A549 (cell line): ENCODE data around the gene ATP2C2.

ENCODE experiments used
- CTCF ChIP-seq: fragments of >200 bp; sonication (Bioruptor Twin); formaldehyde crosslinking; IDR thresholded peaks from 3 replicates; pipeline ENCODE4 v1.5.1; 2016
- JUN ChIP-seq, 2 experiments: fragments of >200 bp; sonication (Bioruptor Twin); formaldehyde crosslinking; IDR thresholded peaks; 2 replicates in 1 of 2; 3 replicates in 1 of 2; pipeline ENCODE4 v1.6.1; 2016 to 2017
- PBX3 ChIP-seq: IDR thresholded peaks from 2 replicates; pipeline ENCODE4 v1.6.1; 2012
- POLR2A ChIP-seq: IDR thresholded peaks from 2 replicates; pipeline ENCODE4 v1.6.1; 2012; ENCODE audit warnings: mild to moderate bottlenecking, low read length
- POLR2AphosphoS2 ChIP-seq: conservative IDR thresholded peaks from 2 replicates; pipeline ENCODE4 v1.6.1; 2012; ENCODE audit warnings: low read length, improper control_type of control experiment, inconsistent platforms

- TF ChIP-seq CTCF, result no peak
- no peak for TF ChIP-seq JUN (IDR thresholded peaks at IDR 0.05)
- no peak for TF ChIP-seq POLR2A
- TF ChIP-seq POLR2AphosphoS2, result no peak
- no peak for TF ChIP-seq PBX3
Observed at GRCh38 chr16:84323606-84324005, 44.7 kb upstream of the ATP2C2 start.
